UCSD-AML1 (cell line): ENCODE measurements around the gene TUBB6.

Experiments used
- DNase-seq: peaks from one replicate; lab custom pipeline; 2025; ENCODE audit not compliant: unreplicated experiment; lab: John Stamatoyannopoulos, UW

TUBB6 gene

GRCh38 chr18:12290086-12290485, 18.0 kb upstream of the TUBB6 start:
- no peak for DNase-seq

DNA sequence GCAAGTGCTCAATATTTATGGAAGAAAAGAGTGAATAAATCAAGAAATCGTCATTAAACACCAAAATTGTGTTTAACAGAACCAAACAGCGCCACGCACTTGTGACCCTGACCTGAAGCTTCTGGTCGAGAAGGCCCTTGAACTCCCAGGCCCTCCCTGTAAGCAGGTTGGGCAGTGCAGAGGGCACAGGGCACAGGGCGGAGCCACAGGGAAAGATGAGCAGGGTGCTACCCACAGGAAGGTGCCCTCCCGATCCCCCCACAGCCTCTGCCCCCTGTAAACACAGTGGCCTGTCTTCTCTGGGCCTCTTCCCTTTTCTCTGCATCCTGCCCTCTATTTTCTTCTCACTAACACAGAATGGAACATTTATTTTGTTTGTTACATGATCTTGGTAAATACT, 16.9 kb upstream of the TUBB6 start:
- no peak for DNase-seq

- no peak for DNase-seq
These were observed 16.4 kb upstream of the TUBB6 start for GRCh38 chr18:12291690-12292089.

DNA sequence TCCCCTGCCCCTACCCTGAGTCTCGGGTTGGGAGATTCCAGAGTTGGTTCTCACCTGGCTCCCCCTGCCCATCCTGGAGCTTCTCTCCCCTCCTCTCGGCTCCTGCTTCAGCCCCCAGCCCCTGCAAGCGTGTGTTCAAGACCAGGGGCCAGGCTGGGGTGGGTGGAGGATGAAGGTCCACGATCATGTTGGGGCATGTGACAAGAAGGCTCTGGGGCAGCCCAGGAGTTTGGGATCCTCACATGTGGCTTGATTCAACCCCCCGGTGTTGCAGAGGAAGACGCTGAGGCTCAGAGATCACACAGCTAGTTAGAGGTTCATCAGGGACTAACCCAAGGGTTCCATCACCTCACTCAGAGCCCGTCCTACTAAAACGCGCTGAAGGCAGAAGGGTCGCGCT, 14.2 kb upstream of the TUBB6 start:
- no peak for DNase-seq

- no peak for DNase-seq
These were observed 12.5 kb upstream of the TUBB6 start for GRCh38 chr18:12295389-12296086.

DNA sequence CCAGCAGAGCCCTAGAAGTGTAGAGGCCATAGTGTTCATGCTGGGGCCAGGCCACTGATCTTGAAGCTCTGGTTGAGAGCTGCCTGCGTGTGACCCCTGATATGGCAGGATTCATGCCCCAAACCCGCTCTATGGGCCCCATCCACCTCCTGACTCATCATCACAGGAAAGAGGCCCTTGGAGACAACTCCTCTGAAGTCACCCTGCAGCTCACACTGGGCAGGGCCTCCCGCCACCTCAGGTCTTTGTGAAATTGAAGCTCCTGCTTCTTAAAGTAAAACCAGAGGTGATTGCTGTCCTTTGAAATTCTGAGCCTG, 12.0 kb upstream of the TUBB6 start:
- no peak for DNase-seq

GRCh38 chr18:12296457-12296856, 11.6 kb upstream of the TUBB6 start:
- DNase-seq = no peak

DNA sequence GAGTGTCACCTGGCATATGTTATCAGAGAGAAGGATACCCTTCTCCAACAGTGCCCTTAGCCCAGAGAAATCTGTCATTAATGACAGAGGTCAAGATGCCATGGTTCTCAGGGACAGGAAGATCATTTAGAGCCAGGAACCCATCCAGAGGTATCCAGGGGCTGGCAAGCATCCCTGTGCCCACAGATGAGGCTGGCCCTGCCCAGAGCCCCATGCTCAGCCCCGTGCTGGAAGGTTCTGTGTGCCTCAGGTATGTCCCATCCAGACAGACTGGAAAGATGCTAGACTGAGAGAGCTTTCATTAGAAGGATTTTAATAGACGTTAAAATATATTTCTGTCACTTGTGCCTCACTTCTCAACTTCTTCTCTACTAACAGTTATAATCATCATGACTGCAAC, 8.2 kb upstream of the TUBB6 start:
- no peak for DNase-seq

DNA sequence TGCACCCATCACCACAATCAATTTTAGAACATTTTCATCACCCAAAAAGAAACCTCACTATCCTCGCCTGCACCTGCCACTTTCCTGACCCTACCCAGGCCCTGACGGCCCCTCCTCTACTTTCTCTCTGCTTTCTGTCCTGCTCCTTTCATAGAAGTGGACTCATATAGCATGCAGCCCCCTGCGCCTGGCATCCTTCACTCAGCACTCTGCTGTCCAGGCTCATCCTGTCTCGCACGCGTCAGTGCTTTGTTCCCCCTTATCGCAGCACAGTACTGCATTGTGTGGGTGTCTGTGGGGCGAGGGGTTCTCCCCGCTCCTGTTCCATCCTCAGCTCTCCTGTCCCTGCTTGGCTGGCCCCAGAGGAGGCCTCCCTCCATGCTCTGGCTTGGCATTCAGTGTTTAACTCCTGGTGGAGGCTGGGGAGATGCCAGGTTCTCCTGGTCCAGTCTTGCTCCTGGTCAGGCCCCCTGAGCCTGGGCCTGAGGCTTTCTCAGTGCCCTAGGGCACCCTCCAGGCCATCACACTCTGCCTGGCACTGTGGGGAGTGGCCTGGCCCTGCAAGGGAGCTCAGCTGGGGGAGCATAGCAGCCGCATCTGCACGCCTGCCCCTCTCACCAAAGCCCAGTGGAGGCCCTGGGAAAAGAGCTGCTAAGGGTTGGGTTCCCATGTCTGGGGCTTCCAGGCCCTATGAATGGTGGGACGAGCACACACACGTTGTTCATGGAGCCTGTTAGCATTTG, 6.6 kb upstream of the TUBB6 start:
- DNase-seq = no peak

DNA sequence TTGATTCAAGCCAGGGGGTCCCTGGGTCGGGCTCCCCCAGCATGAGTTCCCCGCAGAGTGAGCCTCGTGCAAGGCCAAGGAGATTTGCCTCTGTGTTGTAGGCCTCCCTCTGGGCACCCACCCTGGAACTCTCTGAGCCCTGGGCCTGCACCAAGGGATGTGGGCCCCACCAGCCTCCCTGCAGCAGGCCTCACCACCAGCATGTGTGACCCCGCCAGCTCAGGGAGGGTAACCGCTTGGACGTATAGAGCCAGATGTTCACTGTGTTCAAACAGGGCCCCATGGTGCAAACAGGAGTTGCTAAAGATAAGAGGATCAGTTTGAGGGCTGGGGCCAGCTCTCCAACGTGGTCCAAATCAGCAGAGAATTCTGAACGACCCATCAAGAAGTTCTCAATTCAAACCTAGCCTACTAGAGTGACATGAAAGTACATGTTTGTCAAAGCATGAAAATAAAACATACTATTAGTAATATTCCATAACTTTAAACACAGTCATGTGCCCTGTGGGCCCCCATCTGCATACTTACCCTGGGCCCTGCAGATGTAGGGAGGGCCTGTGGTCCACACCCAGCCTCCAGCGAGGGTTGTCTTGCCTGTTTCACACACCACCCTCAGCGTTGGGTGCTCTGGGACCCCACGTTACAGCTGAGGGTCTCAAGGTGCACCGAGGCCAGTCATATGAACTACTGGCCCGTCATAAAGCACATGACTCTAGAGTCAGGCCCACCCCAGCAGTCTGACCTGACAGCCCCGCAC, 5.5 kb upstream of the TUBB6 start:
- no peak for DNase-seq

- DNase-seq = no peak
These were observed 3.5 kb upstream of the TUBB6 start for GRCh38 chr18:12304351-12305210.

DNA sequence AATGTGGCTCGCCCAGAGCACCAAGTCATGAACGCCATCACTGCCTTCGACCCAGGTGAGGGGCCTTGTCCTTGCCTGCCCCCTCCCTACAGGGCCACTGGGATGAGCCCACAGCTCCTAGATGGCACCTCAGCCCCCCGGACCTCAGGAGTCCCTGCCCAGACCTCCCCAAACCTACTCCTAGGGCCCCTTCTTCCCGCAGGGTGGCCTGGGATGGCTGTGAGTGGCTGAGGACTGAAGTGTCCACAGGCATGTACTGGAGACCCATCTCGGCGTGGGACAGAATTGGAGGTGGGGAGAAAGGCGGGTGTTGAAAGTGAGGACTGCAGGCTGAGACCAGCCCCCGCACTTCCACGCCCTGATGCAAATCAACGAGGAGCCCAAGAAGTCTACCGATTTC, 2.8 kb upstream of the TUBB6 start:
- no peak for DNase-seq

DNA sequence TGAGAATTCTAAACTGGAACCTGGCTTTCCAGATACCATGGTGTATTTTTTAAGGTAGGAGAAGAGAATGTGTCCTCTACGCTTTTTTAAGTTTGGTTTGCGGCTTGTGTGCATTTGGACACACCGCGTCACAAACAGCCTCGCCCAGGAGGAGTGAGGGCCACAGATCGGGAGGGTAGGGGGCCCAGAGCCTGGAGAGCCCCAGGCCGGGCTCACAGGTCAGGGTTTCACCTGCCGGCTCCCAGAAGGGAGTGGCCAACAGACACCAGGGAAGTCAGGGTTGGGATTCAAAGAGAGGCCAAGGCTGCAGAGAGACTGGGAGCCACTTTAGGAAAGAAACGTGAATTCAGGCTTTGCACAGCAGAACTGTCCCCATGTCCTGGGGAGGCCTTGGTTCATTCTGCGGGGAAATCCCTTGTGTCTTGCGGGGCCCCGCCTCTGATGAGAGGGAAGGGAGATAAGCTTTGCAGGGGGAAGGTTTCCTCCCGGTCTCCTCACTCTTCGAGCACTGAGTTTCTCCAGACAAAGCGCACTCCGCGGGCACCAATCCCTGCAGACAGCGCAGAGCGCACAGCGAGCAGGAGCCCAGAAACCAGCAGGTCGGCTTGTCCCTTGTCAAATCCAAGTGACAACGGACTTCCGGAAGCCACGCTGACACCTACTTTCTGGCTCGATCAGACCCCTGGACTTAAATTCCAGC, 2.0 kb upstream of the TUBB6 start:
- no peak for DNase-seq

DNA sequence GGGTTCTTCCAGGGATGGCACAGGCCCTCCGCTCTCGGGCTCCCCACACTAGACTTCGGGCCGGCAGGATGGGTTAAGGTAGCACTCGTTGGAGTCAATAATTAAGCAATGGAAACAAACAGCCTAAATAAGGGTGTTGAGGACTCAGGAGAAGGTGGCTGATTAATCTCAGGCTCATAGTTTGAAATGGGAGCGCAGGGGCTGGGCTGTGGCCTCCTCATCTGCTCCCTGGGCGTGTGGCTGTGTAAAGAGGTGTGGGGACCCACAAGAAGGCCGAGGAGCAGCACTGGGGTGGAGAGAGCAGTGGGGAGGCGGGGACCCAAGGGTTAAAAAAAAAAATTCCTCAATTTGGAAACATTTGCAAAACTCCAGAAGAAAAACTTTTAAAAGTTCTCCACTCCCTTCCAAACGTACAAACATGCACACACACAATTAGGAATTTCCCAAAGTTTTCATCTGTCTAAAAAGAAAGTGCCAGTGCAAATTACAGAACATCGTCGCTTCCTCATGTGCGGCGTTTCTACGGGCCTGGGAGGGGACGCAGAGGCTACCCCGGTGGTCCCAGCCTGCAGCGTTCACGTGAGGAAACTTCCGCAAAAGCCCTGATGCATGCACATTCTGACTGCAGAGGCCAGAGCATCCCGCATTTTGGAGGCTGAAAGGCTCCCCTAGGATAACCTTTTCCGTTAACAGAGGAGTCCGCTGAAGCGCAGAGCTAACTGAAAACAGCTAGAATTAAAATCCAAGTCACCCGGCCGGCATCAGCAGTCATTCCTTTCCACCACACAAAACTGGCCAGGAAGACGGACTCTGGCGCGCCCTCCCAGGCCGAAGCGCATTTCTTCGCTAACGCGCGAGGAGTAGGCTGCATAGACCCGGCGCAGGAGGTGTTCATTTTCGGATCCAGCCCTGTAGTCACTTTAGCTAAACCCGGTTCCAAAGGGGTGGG, 1.0 kb upstream of the TUBB6 start:
- no peak for DNase-seq

GRCh38 chr18:12308386-12309100, 502 bp downstream of the TUBB6 start:
- DNase-seq = peak; percentile 62

- DNase-seq = no peak
These were observed 1.7 kb downstream of the TUBB6 start for GRCh38 chr18:12309683-12310198.

DNA sequence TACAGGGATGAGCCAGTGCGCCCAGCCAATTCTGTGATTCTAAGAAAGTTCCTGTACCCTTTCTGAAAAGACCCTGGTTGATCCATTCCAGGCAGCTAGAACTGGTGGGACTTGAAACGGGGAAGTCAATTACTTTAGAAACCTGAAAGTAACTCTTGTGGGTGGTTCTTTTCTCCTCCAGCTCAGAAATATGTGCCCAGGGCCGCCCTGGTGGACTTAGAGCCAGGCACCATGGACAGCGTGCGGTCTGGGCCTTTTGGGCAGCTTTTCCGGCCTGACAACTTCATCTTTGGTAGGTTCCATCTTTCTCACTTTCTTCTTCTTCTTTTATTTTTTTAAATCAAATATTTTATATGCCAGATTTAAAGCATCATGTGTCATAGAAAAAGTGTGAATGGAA, 2.7 kb downstream of the TUBB6 start:
- no peak for DNase-seq

- DNase-seq = no peak
These were observed 4.9 kb downstream of the TUBB6 start for GRCh38 chr18:12312976-12313375.
